GM19438 (cell line): ENCODE results near the gene WASF2.
"Not testable (repeated sequence)": the region's sequence is repeated elsewhere in the genome, so short reads cannot be mapped to it uniquely, and the experiment has no call there.

Source experiments
- ATAC-seq: cut with Tn5 transposase; IDR thresholded peaks from one replicate; pipeline ENCODE4 v1.9.1; 2021; ENCODE audit warnings: low read depth; ENCODE audit not compliant: unreplicated experiment

The WASF2 gene

GRCh38 chr1:27428316-27429028 lies 61.5 kb downstream of the WASF2 start:
- no peak for ATAC-seq

GRCh38 chr1:27427816-27428315 lies 62.1 kb downstream of the WASF2 start:
- no peak for ATAC-seq

GRCh38 chr1:27427329-27427728 lies 62.6 kb downstream of the WASF2 start:
- ATAC-seq, result no peak

- ATAC-seq, result no peak
Measured at GRCh38 chr1:27423709-27424108, 66.3 kb downstream of the WASF2 start.

GRCh38 chr1:27418326-27419185 lies 71.4 kb downstream of the WASF2 start:
- no peak for ATAC-seq

- no peak for ATAC-seq
Measured at GRCh38 chr1:27417713-27418112, 72.3 kb downstream of the WASF2 start.

- no peak for ATAC-seq
Measured at GRCh38 chr1:27416387-27417111, 73.4 kb downstream of the WASF2 start.

- ATAC-seq, result no peak
Measured at GRCh38 chr1:27414091-27414490, 75.9 kb downstream of the WASF2 start.

- no peak for ATAC-seq
Measured at GRCh38 chr1:27413004-27413403, 77.0 kb downstream of the WASF2 start.

GRCh38 chr1:27412502-27412901 lies 77.5 kb downstream of the WASF2 start:
- ATAC-seq, result no peak

- no peak for ATAC-seq
Measured at GRCh38 chr1:27410709-27411108, 79.3 kb downstream of the WASF2 start.

GRCh38 chr1:27409669-27410068 lies 80.3 kb downstream of the WASF2 start:
- no peak for ATAC-seq

- ATAC-seq, result no peak
Measured at GRCh38 chr1:27408151-27408550, 81.8 kb downstream of the WASF2 start.

GRCh38 chr1:27406791-27407190 lies 83.2 kb downstream of the WASF2 start:
- ATAC-seq, result not testable (repeated sequence)

- no peak for ATAC-seq
Measured at GRCh38 chr1:27406362-27406680, 83.6 kb downstream of the WASF2 start.

- not testable (repeated sequence) for ATAC-seq
Measured at GRCh38 chr1:27405598-27406361, 84.2 kb downstream of the WASF2 start.

- ATAC-seq, result no peak
Measured at GRCh38 chr1:27405074-27405473, 84.9 kb downstream of the WASF2 start.

- ATAC-seq, result no peak
Measured at GRCh38 chr1:27403931-27404330, 86.0 kb downstream of the WASF2 start.

GRCh38 chr1:27403065-27403726 lies 86.8 kb downstream of the WASF2 start:
- no peak for ATAC-seq

GRCh38 chr1:27402349-27402754 lies 87.6 kb downstream of the WASF2 start:
- ATAC-seq, result no peak
